ENCODE results near the gene ABHD4. TPM values are rescaled to one million over a fixed set of nuclear protein-coding genes. Genes with fewer than 3 reads are reported as not detected.
"Not testable (repeated sequence)": the region's sequence is repeated elsewhere in the genome, so short reads cannot be mapped to it uniquely, and the experiment has no call there.

ABHD4 gene
- total and polyA plus RNA-seq, 2 experiments from 2014 or later = 39.1 to 40.0 TPM

- H3K4me1 Mint-ChIP-seq = peaks cover 13% of the 10 kb centered on the region
- not testable (repeated sequence) for H3K4me2 ChIP-seq; H3K4me3 Mint-ChIP-seq; DNase-seq (ENCODE audit: low spot score); H3F3A ChIP-seq (replicated peaks; ENCODE audit: low read depth); H3K9me2 ChIP-seq (ENCODE audit: insufficient read depth); H3K27me3 Mint-ChIP-seq (ENCODE audit: insufficient read depth, low read depth, poor library complexity); H2AFZ ChIP-seq; H3K9me3 Mint-ChIP-seq; H4K20me1 ChIP-seq (replicated peaks; ENCODE audit: insufficient read depth); H3K4me1 ChIP-seq (ENCODE audit: insufficient read depth); H3K79me2 ChIP-seq (replicated peaks; ENCODE audit: insufficient read depth); ATAC-seq; H3K27ac ChIP-seq (ENCODE audit: low read depth); H3K4me3 ChIP-seq; H3K27ac Mint-ChIP-seq; H3K36me3 ChIP-seq (ENCODE audit: insufficient read depth); H3K27me3 ChIP-seq (ENCODE audit: insufficient read depth)
- peaks cover 13% of the 10 kb centered on the region for H3K36me3 Mint-ChIP-seq (ENCODE audit: low read depth)
Observed at GRCh38 chr14:22615765-22616164, 17.7 kb downstream of the ABHD4 start.

GRCh38 chr14:22622255-22622654, 24.2 kb downstream of the ABHD4 start:
- Mint-ChIP-seq H3K4me1 (peaks cover 11% of the 10 kb centered on the region), H3K27ac (no peak overlapping the region), H3K36me3 (ENCODE audit: low read depth) (peaks cover 11% of the 10 kb centered on the region), H3K4me3 (no peak overlapping the region), H3K9me3 (peaks cover 17% of the 10 kb centered on the region), H3K27me3 (ENCODE audit: insufficient read depth, low read depth, poor library complexity) (no peaks in the 10 kb centered on the region)
- H3F3A ChIP-seq (replicated peaks; ENCODE audit: low read depth) = no peaks in the 10 kb centered on the region
- H3K4me3 ChIP-seq = no peak overlapping the region
- no peaks in the 10 kb centered on the region for H3K36me3 ChIP-seq (ENCODE audit: insufficient read depth)
- TF ChIP-seq JUNB (IDR thresholded peaks at IDR 0.05; ENCODE audit: unreplicated experiment) (no peak), NANOG (IDR thresholded peaks at IDR 0.05; ENCODE audit: borderline replicate concordance) (no peak), STAT1 (IDR thresholded peaks at IDR 0.05; ENCODE audit: unreplicated experiment) (no peak), ETS1 (IDR thresholded peaks at IDR 0.05) (no peak), EZH2 (IDR thresholded peaks at IDR 0.05; ENCODE audit: low read depth, unreplicated experiment) (no peak), POLR2AphosphoS5 (IDR thresholded peaks at IDR 0.05; ENCODE audit: low read depth) (no peak), ZNF114 (CRISPR knock-in tag; IDR thresholded peaks at IDR 0.05) (no peak), EZH2phosphoT487 (IDR thresholded peaks at IDR 0.05; ENCODE audit: unreplicated experiment) (no peak), ZNF462 (CRISPR knock-in tag; IDR thresholded peaks at IDR 0.05) (no peak)
- H3K27ac ChIP-seq (ENCODE audit: low read depth) = no peak overlapping the region
- H3K9me2 ChIP-seq (ENCODE audit: insufficient read depth) = no peaks in the 10 kb centered on the region
- no peak overlapping the region for H3K4me2 ChIP-seq
- H3K4me1 ChIP-seq (ENCODE audit: insufficient read depth) = peaks cover 9% of the 10 kb centered on the region
- ATAC-seq (no peak), DNase-seq (ENCODE audit: low spot score) (no peak)
- no peaks in the 10 kb centered on the region for H3K27me3 ChIP-seq (ENCODE audit: insufficient read depth)
- no peaks in the 10 kb centered on the region for H4K20me1 ChIP-seq (replicated peaks; ENCODE audit: insufficient read depth)
- H2AFZ ChIP-seq = no peak overlapping the region
- no peaks in the 10 kb centered on the region for H3K79me2 ChIP-seq (replicated peaks; ENCODE audit: insufficient read depth)
